K562 (cell line): ENCODE results near the gene NEUROD2. TPM values are rescaled to one million over a fixed set of nuclear protein-coding genes. Genes with fewer than 3 reads are reported as not detected.

Source experiments
- C11orf30 ChIP-seq: fragments of 450-650 bp; IDR thresholded peaks from 2 replicates; pipeline ENCODE4 v1.6.1; 2016; ENCODE audit warnings: low read depth, mild to moderate bottlenecking
- CBX5 ChIP-seq: IDR thresholded peaks from 2 replicates; pipeline ENCODE4 v1.6.1; 2014; ENCODE audit warnings: low read depth, borderline replicate concordance
- CTBP1 ChIP-seq: fragments of 450-650 bp; IDR thresholded peaks from 2 replicates; pipeline ENCODE4 v1.6.1; 2016; ENCODE audit warnings: borderline replicate concordance
- LARP7 ChIP-seq: fragments of 450-650 bp; IDR thresholded peaks from 2 replicates; pipeline ENCODE4 v1.6.1; 2016
- NCOR1 ChIP-seq: fragments of 450-650 bp; IDR thresholded peaks from 2 replicates; pipeline ENCODE4 v1.6.1; 2016; ENCODE audit warnings: mild to moderate bottlenecking, moderate library complexity
- PHF8 ChIP-seq: fragments of 200-600 bp; sonication (generic); IDR thresholded peaks from 2 replicates; pipeline ENCODE4 v1.6.1; 2012; ENCODE audit warnings: mixed run types, mild to moderate bottlenecking, inconsistent platforms, low read length, moderate library complexity, borderline replicate concordance
- RBFOX2 ChIP-seq: fragments of 200-400 bp; formaldehyde crosslinking; IDR thresholded peaks from 2 replicates; pipeline ENCODE4 v1.6.1; 2017; ENCODE audit warnings: low read depth, mild to moderate bottlenecking, low read length, moderate library complexity
- RBM22 ChIP-seq: fragments of 200-400 bp; formaldehyde crosslinking; IDR thresholded peaks from 2 replicates; pipeline ENCODE4 v1.6.1; 2018; ENCODE audit warnings: low read length, low read depth; ENCODE audit not compliant: poor library complexity, severe bottlenecking
- SOX6 ChIP-seq: fragments of 450-650 bp; IDR thresholded peaks from 2 replicates; pipeline ENCODE4 v1.6.1; 2014; ENCODE audit warnings: mild to moderate bottlenecking
- TRIM24 ChIP-seq, 2 experiments: fragments of 450-650 bp; IDR thresholded peaks; 2 replicates each; pipeline ENCODE4 v1.6.1; 2016
- ZBTB7A ChIP-seq: IDR thresholded peaks from 2 replicates; pipeline ENCODE4 v1.6.1; 2011; ENCODE audit warnings: low read depth, mild to moderate bottlenecking, low read length, moderate library complexity, borderline replicate concordance; ENCODE audit not compliant: control insufficient read depth
- ZNF780A ChIP-seq: fragments of 250-450 bp; sonication (Bioruptor Pico); IDR thresholded peaks from 2 replicates; pipeline ENCODE4 v1.5.0; 2021; ENCODE audit warnings: mild to moderate bottlenecking
- polyA plus RNA-seq, 8 experiments: library from polyadenylated mRNA; depleted of rRNA in 4 of 8; stranded (reverse) in 5 of 8; unstranded in 3 of 8; fragments of >200 nt; fragmentation: Nextera tagmentation in 2 of 8; fragmentation: Illumina TruSeq in 1 of 8; extraction: Ambion mirVana in 2 of 8; extraction: Trizol in 1 of 8; gene quantifications; 2 replicates each; pipeline versions ENCODE4 v1.2.1 to v1.2.3, GENCODE V29; 2011 to 2014; ENCODE audit warnings: inconsistent platforms in 1 of 8, missing spikeins in 1 of 8
- total RNA-seq, 7 experiments: library from RNA; depleted of rRNA in 6 of 7; stranded (reverse); fragments of >200 nt in 6 of 7; fragmentation: Illumina TruSeq in 2 of 7; extraction: Trizol in 2 of 7; gene quantifications; 2 replicates each; pipeline versions ENCODE4 v1.2.1 to v1.2.3, GENCODE V29; 2011 to 2021; ENCODE audit warnings: low replicate concordance in 1 of 7
- TF ChIP-seq, protein P1 (sequence below): fragments of 250-450 bp; sonication (Bioruptor Pico); IDR thresholded peaks from 2 replicates; pipeline ENCODE4 v1.5.0; 2021; ENCODE audit warnings: mild to moderate bottlenecking, borderline replicate concordance
- TF ChIP-seq, protein P2 (sequence below): fragments of 200-800 bp; sonication (Bioruptor generic); IDR thresholded peaks from 2 replicates; pipeline ENCODE4 v1.6.1; 2017; ENCODE audit warnings: missing genetic modification characterization, missing compliant biosample characterization
- TF ChIP-seq, protein P3 (sequence below): fragments of 450-650 bp; formaldehyde crosslinking; IDR thresholded peaks from 2 replicates; pipeline ENCODE4 v1.4.0; 2022; ENCODE audit warnings: mild to moderate bottlenecking, moderate library complexity
- TF ChIP-seq, protein P4 (sequence below): sonication (generic); formaldehyde crosslinking; IDR thresholded peaks from 2 replicates; pipeline ENCODE4 v1.9.0; 2022; ENCODE audit warnings: mild to moderate bottlenecking, missing genetic modification reagents
- TF ChIP-seq, protein P5 (sequence below): fragments of 450-650 bp; formaldehyde crosslinking; IDR thresholded peaks from 2 replicates; pipeline ENCODE4 v1.4.0; 2020; ENCODE audit warnings: mild to moderate bottlenecking, moderate library complexity
- TF ChIP-seq, protein P6 (sequence below): IDR thresholded peaks from 2 replicates; pipeline ENCODE4 v1.6.1; 2016; ENCODE audit warnings: missing genetic modification characterization, missing compliant biosample characterization

Gene NEUROD2
- total and polyA plus RNA-seq, 9 of the 15 experiments (the other 6 are each of a cell fraction or from before 2014, with no cell fraction given), result not detected

DNA sequence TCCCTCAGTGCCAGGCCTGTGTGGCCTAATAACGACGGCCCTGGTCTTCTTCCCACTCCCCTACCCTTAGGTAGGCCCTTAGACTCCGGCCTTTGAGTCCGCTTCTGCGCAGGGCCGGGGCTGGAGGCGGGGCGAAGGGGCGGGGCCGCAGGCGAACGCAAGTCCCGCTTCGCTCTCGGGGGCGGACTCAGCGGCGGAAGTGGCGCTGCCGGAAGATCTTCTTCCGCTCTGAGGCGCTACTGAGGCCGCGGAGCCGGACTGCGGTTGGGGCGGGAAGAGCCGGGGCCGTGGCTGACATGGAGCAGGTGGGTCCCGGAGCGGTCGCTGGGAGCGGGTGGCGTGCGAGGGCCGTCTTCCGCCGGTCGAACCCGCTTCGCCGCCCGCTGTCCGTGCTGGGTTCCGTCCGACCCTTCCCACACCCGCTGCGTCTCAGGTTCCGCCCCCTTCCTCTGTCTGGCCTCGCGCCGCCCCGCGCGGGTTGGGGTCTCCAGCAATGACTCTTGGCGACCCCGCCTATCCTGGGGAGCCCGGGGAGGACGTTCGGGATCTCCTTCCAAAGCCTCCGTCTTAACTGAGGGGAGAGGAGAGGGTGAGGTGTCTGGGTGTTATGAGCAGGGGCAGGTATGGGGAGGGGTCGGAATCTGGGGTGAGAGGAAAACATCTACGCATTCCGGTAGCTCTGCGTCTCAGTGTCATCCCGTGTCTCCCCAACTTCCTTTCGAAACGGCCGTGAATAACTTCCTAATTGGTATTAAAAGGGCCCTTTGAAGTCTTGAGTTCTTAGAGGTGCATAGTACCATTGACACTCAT is 29.4 kb upstream of the NEUROD2 start, which contains the start of gene STARD3 (continued):
- TF ChIP-seq PHF8 (peak; percentile 86; the same call in 1 of the 2 replicates), ZNF780A (peak; percentile 66; the same call in 1 of the 2 replicates), SOX6 (0 out of 2 replicates have a peak, but pooled peaks have one; percentile 11), RBM22 (peak; percentile 81), LARP7 (no peak), ZBTB7A (peak; percentile 96), NCOR1 (no peak; the same call in 1 of the 2 replicates), TRIM24 (IDR thresholded peaks at IDR 0.05) (peak in 1 of 2 experiments; percentile 97; a peak in 2 of 4 replicates), CTBP1 (peak; percentile 76), CBX5 (peak; percentile 27; the same call in 1 of the 2 replicates), RBFOX2 (peak; percentile 89), C11orf30 (peak; percentile 96)
- TF ChIP-seq, protein P1, sequence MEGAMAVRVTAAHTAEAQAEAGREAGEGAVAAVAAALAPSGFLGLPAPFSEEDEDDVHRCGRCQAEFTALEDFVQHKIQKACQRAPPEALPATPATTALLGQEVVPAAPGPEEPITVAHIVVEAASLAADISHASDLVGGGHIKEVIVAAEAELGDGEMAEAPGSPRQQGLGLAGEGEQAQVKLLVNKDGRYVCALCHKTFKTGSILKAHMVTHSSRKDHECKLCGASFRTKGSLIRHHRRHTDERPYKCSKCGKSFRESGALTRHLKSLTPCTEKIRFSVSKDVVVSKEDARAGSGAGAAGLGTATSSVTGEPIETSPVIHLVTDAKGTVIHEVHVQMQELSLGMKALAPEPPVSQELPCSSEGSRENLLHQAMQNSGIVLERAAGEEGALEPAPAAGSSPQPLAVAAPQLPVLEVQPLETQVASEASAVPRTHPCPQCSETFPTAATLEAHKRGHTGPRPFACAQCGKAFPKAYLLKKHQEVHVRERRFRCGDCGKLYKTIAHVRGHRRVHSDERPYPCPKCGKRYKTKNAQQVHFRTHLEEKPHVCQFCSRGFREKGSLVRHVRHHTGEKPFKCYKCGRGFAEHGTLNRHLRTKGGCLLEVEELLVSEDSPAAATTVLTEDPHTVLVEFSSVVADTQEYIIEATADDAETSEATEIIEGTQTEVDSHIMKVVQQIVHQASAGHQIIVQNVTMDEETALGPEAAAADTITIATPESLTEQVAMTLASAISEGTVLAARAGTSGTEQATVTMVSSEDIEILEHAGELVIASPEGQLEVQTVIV (CRISPR knock-in tag), result no peak
- TF ChIP-seq, protein P2, sequence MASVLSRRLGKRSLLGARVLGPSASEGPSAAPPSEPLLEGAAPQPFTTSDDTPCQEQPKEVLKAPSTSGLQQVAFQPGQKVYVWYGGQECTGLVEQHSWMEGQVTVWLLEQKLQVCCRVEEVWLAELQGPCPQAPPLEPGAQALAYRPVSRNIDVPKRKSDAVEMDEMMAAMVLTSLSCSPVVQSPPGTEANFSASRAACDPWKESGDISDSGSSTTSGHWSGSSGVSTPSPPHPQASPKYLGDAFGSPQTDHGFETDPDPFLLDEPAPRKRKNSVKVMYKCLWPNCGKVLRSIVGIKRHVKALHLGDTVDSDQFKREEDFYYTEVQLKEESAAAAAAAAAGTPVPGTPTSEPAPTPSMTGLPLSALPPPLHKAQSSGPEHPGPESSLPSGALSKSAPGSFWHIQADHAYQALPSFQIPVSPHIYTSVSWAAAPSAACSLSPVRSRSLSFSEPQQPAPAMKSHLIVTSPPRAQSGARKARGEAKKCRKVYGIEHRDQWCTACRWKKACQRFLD (CRISPR knock-in tag), result peak; percentile 59; the same call in 1 of the 2 replicates
- TF ChIP-seq, protein P3, sequence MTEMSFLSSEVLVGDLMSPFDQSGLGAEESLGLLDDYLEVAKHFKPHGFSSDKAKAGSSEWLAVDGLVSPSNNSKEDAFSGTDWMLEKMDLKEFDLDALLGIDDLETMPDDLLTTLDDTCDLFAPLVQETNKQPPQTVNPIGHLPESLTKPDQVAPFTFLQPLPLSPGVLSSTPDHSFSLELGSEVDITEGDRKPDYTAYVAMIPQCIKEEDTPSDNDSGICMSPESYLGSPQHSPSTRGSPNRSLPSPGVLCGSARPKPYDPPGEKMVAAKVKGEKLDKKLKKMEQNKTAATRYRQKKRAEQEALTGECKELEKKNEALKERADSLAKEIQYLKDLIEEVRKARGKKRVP (CRISPR knock-in tag), result no peak
- TF ChIP-seq, protein P4, sequence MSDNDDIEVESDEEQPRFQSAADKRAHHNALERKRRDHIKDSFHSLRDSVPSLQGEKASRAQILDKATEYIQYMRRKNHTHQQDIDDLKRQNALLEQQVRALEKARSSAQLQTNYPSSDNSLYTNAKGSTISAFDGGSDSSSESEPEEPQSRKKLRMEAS, result peak; percentile 75
- TF ChIP-seq, protein P5, sequence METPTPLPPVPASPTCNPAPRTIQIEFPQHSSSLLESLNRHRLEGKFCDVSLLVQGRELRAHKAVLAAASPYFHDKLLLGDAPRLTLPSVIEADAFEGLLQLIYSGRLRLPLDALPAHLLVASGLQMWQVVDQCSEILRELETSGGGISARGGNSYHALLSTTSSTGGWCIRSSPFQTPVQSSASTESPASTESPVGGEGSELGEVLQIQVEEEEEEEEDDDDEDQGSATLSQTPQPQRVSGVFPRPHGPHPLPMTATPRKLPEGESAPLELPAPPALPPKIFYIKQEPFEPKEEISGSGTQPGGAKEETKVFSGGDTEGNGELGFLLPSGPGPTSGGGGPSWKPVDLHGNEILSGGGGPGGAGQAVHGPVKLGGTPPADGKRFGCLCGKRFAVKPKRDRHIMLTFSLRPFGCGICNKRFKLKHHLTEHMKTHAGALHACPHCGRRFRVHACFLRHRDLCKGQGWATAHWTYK (CRISPR knock-in tag), result peak; percentile 40; the same call in 1 of the 2 replicates
- TF ChIP-seq, protein P6, sequence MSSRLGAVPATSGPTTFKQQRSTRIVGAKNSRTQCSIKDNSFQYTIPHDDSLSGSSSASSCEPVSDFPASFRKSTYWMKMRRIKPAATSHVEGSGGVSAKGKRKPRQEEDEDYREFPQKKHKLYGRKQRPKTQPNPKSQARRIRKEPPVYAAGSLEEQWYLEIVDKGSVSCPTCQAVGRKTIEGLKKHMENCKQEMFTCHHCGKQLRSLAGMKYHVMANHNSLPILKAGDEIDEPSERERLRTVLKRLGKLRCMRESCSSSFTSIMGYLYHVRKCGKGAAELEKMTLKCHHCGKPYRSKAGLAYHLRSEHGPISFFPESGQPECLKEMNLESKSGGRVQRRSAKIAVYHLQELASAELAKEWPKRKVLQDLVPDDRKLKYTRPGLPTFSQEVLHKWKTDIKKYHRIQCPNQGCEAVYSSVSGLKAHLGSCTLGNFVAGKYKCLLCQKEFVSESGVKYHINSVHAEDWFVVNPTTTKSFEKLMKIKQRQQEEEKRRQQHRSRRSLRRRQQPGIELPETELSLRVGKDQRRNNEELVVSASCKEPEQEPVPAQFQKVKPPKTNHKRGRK, result no peak
